ENCODE measurements around the gene EXOC6.

EXOC6 gene

GRCh38 chr10:92999191-92999590 lies 150.9 kb downstream of the EXOC6 start:
- in situ Hi-C loops (cut with HindIII; ENCODE audit: low sequenced_read_pairs): no loop called here
- TF ChIP-seq CTCF (IDR thresholded peaks at IDR 0.05; ENCODE audit: low read depth, low read length, missing control alignments): no peak
- no peak overlapping the region for H3K4me3 ChIP-seq (ENCODE audit: low read depth, low read length)

GRCh38 chr10:93006435-93007039 lies 158.2 kb downstream of the EXOC6 start:
- TF ChIP-seq CTCF (IDR thresholded peaks at IDR 0.05; ENCODE audit: low read depth, low read length, missing control alignments): peak; percentile 73
- in situ Hi-C loops (cut with HindIII; ENCODE audit: low sequenced_read_pairs): no loop called here
- no peak overlapping the region for H3K4me3 ChIP-seq (ENCODE audit: low read depth, low read length)
- DNase-seq (ENCODE audit: low read depth): peak; percentile 59

More at GRCh38 chr10:92999191-92999590, 150.9 kb downstream of the EXOC6 start:
- DNase-seq (ENCODE audit: low read depth): no peak

- no peak for DNase-seq (ENCODE audit: low read depth)
- in situ Hi-C loops (cut with HindIII; ENCODE audit: low sequenced_read_pairs): no loop called here
- TF ChIP-seq CTCF (IDR thresholded peaks at IDR 0.05; ENCODE audit: low read depth, low read length, missing control alignments): no peak
Observed at GRCh38 chr10:93015722-93016121, 167.4 kb downstream of the EXOC6 start.

GRCh38 chr10:93023013-93023650 lies 174.8 kb downstream of the EXOC6 start:
- in situ Hi-C loops (cut with HindIII; ENCODE audit: low sequenced_read_pairs): no loop called here
- DNase-seq (ENCODE audit: low read depth): no peak
- TF ChIP-seq CTCF (IDR thresholded peaks at IDR 0.05; ENCODE audit: low read depth, low read length, missing control alignments): no peak
- no peak overlapping the region for H3K4me3 ChIP-seq (ENCODE audit: low read depth, low read length)

More at GRCh38 chr10:93015722-93016121, 167.4 kb downstream of the EXOC6 start:
- H3K4me3 ChIP-seq (ENCODE audit: low read depth, low read length): no peak overlapping the region

- no peak for TF ChIP-seq CTCF (IDR thresholded peaks at IDR 0.05; ENCODE audit: low read depth, low read length, missing control alignments)
- in situ Hi-C loops (cut with HindIII; ENCODE audit: low sequenced_read_pairs): no loop called here
- no peak overlapping the region for H3K4me3 ChIP-seq (ENCODE audit: low read depth, low read length)
- DNase-seq (ENCODE audit: low read depth): no peak
Observed at GRCh38 chr10:93026072-93026471, 177.8 kb downstream of the EXOC6 start.

- in situ Hi-C loops (cut with HindIII; ENCODE audit: low sequenced_read_pairs): no loop called here
- no peak for DNase-seq (ENCODE audit: low read depth)
- no peak for TF ChIP-seq CTCF (IDR thresholded peaks at IDR 0.05; ENCODE audit: low read depth, low read length, missing control alignments)
- no peak overlapping the region for H3K4me3 ChIP-seq (ENCODE audit: low read depth, low read length)
Observed at GRCh38 chr10:93027508-93027907, 179.2 kb downstream of the EXOC6 start.
